K562 (cell line): Measurements from ENCODE around the gene ZNF490. TPM values are rescaled to one million over a fixed set of nuclear protein-coding genes. Genes with fewer than 3 reads are reported as not detected.
A peak's percentile ranks its signal among the peaks of the same experiment; 100 is the strongest.

Experiments
- CBX5 ChIP-seq: IDR thresholded peaks from 2 replicates; pipeline ENCODE4 v1.6.1; 2014; ENCODE audit warnings: low read depth, borderline replicate concordance
- CSDE1 ChIP-seq, 2 experiments: fragments of 450-650 bp; IDR thresholded peaks; 2 replicates each; pipeline ENCODE4 v1.6.1; 2016; ENCODE audit warnings: mild to moderate bottlenecking in 1 of 2
- ERF ChIP-seq: fragments of 450-650 bp; formaldehyde crosslinking; IDR thresholded peaks from 2 replicates; pipeline ENCODE4 v1.4.0; 2020; ENCODE audit warnings: mild to moderate bottlenecking, mixed read lengths
- FOXM1 ChIP-seq, 2 experiments: fragments of 450-650 bp in 1 of 2; sonication (generic) in 1 of 2; formaldehyde crosslinking in 1 of 2; IDR thresholded peaks; 2 replicates each; pipeline versions ENCODE4 v1.6.1 to v1.9.0; 2017 to 2022; ENCODE audit warnings: low read depth in 2 of 2, mild to moderate bottlenecking in 2 of 2, missing genetic modification reagents in 1 of 2, moderate library complexity in 1 of 2
- GTF2F1 ChIP-seq: IDR thresholded peaks from 2 replicates; pipeline ENCODE4 v1.6.1; 2011; ENCODE audit warnings: low read depth, low read length, improper control_type of control experiment
- LARP7 ChIP-seq: fragments of 450-650 bp; IDR thresholded peaks from 2 replicates; pipeline ENCODE4 v1.6.1; 2016
- NFIC ChIP-seq: fragments of 450-650 bp; IDR thresholded peaks from 2 replicates; pipeline ENCODE4 v1.6.1; 2017; ENCODE audit warnings: mild to moderate bottlenecking, inconsistent platforms
- POLR2H ChIP-seq: IDR thresholded peaks from 2 replicates; pipeline ENCODE4 v1.6.1; 2016; ENCODE audit warnings: missing genetic modification characterization, low read depth, mild to moderate bottlenecking, control low read depth, missing compliant biosample characterization, moderate library complexity
- RBM17 ChIP-seq: fragments of 200-400 bp; formaldehyde crosslinking; IDR thresholded peaks from 2 replicates; pipeline ENCODE4 v1.6.1; 2017; ENCODE audit warnings: low read depth, mild to moderate bottlenecking, low read length, borderline replicate concordance
- ZBED1 ChIP-seq: IDR thresholded peaks from 2 replicates; pipeline ENCODE4 v1.6.1; 2014
- polyA plus RNA-seq, 8 experiments: library from polyadenylated mRNA; depleted of rRNA in 4 of 8; stranded (reverse) in 5 of 8; unstranded in 3 of 8; fragments of >200 nt; fragmentation: Nextera tagmentation in 2 of 8; fragmentation: Illumina TruSeq in 1 of 8; extraction: Ambion mirVana in 2 of 8; extraction: Trizol in 1 of 8; gene quantifications; 2 replicates each; pipeline versions ENCODE4 v1.2.1 to v1.2.3, GENCODE V29; 2011 to 2014; ENCODE audit warnings: inconsistent platforms in 1 of 8, missing spikeins in 1 of 8
- total RNA-seq, 7 experiments: library from RNA; depleted of rRNA in 6 of 7; stranded (reverse); fragments of >200 nt in 6 of 7; fragmentation: Illumina TruSeq in 2 of 7; extraction: Trizol in 2 of 7; gene quantifications; 2 replicates each; pipeline versions ENCODE4 v1.2.1 to v1.2.3, GENCODE V29; 2011 to 2021; ENCODE audit warnings: low replicate concordance in 1 of 7
- TF ChIP-seq, protein P1 (sequence below), 2 experiments: fragments of 450-650 bp; IDR thresholded peaks; 2 replicates each; pipeline ENCODE4 v1.6.1; 2018; ENCODE audit warnings: mild to moderate bottlenecking in 2 of 2, low read depth in 1 of 2; ENCODE audit not compliant: partially characterized antibody in 2 of 2
- TF ChIP-seq, protein P2 (sequence below): fragments of 450-650 bp; formaldehyde crosslinking; IDR thresholded peaks from 2 replicates; pipeline ENCODE4 v1.4.0; 2020; ENCODE audit warnings: mild to moderate bottlenecking, mixed read lengths
- TF ChIP-seq, protein P3 (sequence below), 2 experiments: fragments of 450-650 bp; conservative IDR thresholded peaks; 2 replicates each; pipeline ENCODE4 v1.6.1; 2017; ENCODE audit warnings: mild to moderate bottlenecking in 2 of 2, moderate library complexity in 2 of 2
- TF ChIP-seq, protein P4 (sequence below): sonication (generic); formaldehyde crosslinking; IDR thresholded peaks from 2 replicates; pipeline ENCODE4 v1.8.1; 2023; ENCODE audit warnings: mild to moderate bottlenecking, missing genetic modification reagents
- TF ChIP-seq, protein P5 (sequence below): fragments of 250-450 bp; sonication (Bioruptor Pico); IDR thresholded peaks from 2 replicates; pipeline ENCODE4 v1.4.0; 2020; ENCODE audit warnings: borderline replicate concordance

The ZNF490 gene
- total and polyA plus RNA-seq, 9 of the 15 experiments (the other 6 are each of a cell fraction or from before 2014, with no cell fraction given), result 0.90 to 8.3 (median 4.4) TPM

DNA sequence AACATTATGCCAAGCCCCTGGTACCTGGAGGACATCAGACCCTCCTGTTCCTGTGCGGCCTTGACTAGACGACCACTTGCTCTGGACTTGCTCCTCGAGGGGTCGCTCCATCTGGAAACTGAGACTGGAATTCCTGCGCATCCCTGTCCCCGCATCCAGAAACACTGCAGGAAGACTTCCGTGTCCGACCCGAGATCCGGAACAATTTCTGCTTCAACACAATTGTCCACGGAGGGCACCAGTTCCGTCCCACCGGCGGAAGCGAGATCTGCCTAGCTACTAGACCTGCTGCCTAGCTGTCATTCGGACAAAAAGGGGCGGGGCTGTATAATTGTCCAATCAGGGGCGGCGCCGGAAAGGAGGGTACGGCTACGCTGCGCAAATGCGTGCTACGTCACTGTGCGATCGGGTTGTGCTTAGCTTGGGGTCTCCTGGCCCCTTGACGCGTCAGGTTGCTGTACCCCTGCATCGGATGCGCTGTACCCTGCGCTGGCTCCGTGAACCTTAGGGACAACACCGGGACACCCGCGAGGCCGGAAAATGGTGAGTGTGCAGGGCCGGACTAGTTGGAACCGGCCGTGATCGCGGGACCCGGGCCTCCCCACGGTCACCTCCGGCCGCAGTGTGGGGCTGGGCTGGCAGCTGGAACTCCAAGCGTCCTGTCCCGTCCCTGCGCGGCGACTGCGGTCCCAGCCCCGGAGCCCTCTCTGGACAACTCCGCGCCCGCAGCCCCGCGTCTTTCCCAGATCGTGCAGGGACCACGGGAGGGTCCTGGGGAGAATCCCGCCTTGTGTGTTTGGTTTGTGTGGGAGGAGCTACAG, at the start of gene ZNF490, which contains the start of gene ZNF791 (continued):
- TF ChIP-seq, protein P1, sequence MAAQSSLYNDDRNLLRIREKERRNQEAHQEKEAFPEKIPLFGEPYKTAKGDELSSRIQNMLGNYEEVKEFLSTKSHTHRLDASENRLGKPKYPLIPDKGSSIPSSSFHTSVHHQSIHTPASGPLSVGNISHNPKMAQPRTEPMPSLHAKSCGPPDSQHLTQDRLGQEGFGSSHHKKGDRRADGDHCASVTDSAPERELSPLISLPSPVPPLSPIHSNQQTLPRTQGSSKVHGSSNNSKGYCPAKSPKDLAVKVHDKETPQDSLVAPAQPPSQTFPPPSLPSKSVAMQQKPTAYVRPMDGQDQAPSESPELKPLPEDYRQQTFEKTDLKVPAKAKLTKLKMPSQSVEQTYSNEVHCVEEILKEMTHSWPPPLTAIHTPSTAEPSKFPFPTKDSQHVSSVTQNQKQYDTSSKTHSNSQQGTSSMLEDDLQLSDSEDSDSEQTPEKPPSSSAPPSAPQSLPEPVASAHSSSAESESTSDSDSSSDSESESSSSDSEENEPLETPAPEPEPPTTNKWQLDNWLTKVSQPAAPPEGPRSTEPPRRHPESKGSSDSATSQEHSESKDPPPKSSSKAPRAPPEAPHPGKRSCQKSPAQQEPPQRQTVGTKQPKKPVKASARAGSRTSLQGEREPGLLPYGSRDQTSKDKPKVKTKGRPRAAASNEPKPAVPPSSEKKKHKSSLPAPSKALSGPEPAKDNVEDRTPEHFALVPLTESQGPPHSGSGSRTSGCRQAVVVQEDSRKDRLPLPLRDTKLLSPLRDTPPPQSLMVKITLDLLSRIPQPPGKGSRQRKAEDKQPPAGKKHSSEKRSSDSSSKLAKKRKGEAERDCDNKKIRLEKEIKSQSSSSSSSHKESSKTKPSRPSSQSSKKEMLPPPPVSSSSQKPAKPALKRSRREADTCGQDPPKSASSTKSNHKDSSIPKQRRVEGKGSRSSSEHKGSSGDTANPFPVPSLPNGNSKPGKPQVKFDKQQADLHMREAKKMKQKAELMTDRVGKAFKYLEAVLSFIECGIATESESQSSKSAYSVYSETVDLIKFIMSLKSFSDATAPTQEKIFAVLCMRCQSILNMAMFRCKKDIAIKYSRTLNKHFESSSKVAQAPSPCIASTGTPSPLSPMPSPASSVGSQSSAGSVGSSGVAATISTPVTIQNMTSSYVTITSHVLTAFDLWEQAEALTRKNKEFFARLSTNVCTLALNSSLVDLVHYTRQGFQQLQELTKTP (IDR thresholded peaks at IDR 0.05; ENCODE audit: low read depth in 1 of 2, partially characterized antibody in 2 of 2), result peak in 1 of 2 experiments; percentile 78
- TF ChIP-seq GTF2F1, result 0 out of 2 replicates have a peak, but pooled peaks have one; percentile 36
- no peak for TF ChIP-seq ZBED1
- no peak for TF ChIP-seq RBM17
- TF ChIP-seq LARP7, result no peak
- no peak for TF ChIP-seq CSDE1 (IDR thresholded peaks at IDR 0.05)
- TF ChIP-seq NFIC, result peak; percentile 44
- TF ChIP-seq, protein P2, sequence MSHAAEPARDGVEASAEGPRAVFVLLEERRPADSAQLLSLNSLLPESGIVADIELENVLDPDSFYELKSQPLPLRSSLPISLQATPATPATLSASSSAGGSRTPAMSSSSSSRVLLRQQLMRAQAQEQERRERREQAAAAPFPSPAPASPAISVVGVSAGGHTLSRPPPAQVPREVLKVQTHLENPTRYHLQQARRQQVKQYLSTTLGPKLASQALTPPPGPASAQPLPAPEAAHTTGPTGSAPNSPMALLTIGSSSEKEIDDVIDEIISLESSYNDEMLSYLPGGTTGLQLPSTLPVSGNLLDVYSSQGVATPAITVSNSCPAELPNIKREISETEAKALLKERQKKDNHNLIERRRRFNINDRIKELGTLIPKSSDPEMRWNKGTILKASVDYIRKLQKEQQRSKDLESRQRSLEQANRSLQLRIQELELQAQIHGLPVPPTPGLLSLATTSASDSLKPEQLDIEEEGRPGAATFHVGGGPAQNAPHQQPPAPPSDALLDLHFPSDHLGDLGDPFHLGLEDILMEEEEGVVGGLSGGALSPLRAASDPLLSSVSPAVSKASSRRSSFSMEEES (CRISPR knock-in tag), result no peak
- TF ChIP-seq, protein P3, sequence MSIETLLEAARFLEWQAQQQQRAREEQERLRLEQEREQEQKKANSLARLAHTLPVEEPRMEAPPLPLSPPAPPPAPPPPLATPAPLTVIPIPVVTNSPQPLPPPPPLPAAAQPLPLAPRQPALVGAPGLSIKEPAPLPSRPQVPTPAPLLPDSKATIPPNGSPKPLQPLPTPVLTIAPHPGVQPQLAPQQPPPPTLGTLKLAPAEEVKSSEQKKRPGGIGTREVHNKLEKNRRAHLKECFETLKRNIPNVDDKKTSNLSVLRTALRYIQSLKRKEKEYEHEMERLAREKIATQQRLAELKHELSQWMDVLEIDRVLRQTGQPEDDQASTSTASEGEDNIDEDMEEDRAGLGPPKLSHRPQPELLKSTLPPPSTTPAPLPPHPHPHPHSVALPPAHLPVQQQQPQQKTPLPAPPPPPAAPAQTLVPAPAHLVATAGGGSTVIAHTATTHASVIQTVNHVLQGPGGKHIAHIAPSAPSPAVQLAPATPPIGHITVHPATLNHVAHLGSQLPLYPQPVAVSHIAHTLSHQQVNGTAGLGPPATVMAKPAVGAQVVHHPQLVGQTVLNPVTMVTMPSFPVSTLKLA (conservative IDR thresholded peaks at IDR 0.05), result peak; percentile 61 to 76
- TF ChIP-seq CBX5, result no peak
- TF ChIP-seq, protein P4, sequence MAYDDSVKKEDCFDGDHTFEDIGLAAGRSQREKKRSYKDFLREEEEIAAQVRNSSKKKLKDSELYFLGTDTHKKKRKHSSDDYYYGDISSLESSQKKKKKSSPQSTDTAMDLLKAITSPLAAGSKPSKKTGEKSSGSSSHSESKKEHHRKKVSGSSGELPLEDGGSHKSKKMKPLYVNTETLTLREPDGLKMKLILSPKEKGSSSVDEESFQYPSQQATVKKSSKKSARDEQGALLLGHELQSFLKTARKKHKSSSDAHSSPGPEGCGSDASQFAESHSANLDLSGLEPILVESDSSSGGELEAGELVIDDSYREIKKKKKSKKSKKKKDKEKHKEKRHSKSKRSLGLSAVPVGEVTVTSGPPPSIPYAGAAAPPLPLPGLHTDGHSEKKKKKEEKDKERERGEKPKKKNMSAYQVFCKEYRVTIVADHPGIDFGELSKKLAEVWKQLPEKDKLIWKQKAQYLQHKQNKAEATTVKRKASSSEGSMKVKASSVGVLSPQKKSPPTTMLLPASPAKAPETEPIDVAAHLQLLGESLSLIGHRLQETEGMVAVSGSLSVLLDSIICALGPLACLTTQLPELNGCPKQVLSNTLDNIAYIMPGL (CRISPR knock-in tag), result peak; percentile 79; the same call in 1 of the 2 replicates
- TF ChIP-seq, protein P5, sequence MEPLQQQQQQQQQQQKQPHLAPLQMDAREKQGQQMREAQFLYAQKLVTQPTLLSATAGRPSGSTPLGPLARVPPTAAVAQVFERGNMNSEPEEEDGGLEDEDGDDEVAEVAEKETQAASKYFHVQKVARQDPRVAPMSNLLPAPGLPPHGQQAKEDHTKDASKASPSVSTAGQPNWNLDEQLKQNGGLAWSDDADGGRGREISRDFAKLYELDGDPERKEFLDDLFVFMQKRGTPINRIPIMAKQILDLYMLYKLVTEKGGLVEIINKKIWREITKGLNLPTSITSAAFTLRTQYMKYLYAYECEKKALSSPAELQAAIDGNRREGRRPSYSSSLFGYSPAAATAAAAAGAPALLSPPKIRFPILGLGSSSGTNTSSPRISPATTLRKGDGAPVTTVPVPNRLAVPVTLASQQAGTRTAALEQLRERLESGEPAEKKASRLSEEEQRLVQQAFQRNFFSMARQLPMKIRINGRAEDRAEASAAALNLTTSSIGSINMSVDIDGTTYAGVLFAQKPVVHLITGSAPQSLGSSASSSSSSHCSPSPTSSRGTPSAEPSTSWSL (CRISPR knock-in tag), result no peak; the same call in 1 of the 2 replicates
- no peak for TF ChIP-seq FOXM1 (IDR thresholded peaks at IDR 0.05; ENCODE audit: low read depth)
- 0 out of 2 replicates have a peak, but pooled peaks have one; percentile 37 for TF ChIP-seq FOXM1 (CRISPR knock-in tag; IDR thresholded peaks at IDR 0.05; ENCODE audit: low read depth)
- peak; percentile 59 for TF ChIP-seq POLR2H (tag)
- TF ChIP-seq ERF (CRISPR knock-in tag), result no peak
